ENCODE results near the gene PLCB1. TPM values are rescaled to one million over a fixed set of nuclear protein-coding genes. Genes with fewer than 3 reads are reported as not detected.

PLCB1 gene
- total and polyA plus RNA-seq, 7 donors: 1.5 to 10.7 (median 4.2) TPM

- Histone ChIP-seq H3K36me3 (ENCODE audit: insufficient read depth in 1 of 2, low read depth in 1 of 2) (peaks cover 0 to 7% of the 10 kb centered on the region in 2 donors), H3K27ac (no peak overlapping the region), H3K27me3 (ENCODE audit: insufficient read depth in 3 of 3, low read length in 2 of 3) (no peaks in the 10 kb centered on the region), H3K4me3 (no peak overlapping the region), H3K9me3 (no peaks in the 10 kb centered on the region), H3K4me1 (no peaks in the 10 kb centered on the region)
- intact Hi-C loops (cut with DNase I): no loop called here
- no peak for TF ChIP-seq CTCF (IDR thresholded peaks at IDR 0.05)
- no peak for ATAC-seq
- 90 to 99% (median 96%) methylated on average over 2 of the region's 2 CpGs for WGBS, 3 donors
- no peak for DNase-seq
These were observed 656.2 kb downstream of the PLCB1 start for GRCh38 chr20:8788275-8788674.

- Histone ChIP-seq H3K9me3 (no peaks in the 10 kb centered on the region), H3K27ac (no peak overlapping the region), H3K4me1 (no peaks in the 10 kb centered on the region), H3K27me3 (ENCODE audit: insufficient read depth in 3 of 3, low read length in 2 of 3) (no peaks in the 10 kb centered on the region), H3K4me3 (no peak overlapping the region), H3K36me3 (ENCODE audit: insufficient read depth in 1 of 2, low read depth in 1 of 2) (peaks cover 0 to 7% of the 10 kb centered on the region in 2 donors)
- intact Hi-C loops (cut with DNase I): no loop called here
- TF ChIP-seq CTCF (IDR thresholded peaks at IDR 0.05): no peak
- DNase-seq: no peak
- no peak for ATAC-seq
These were observed 656.8 kb downstream of the PLCB1 start for GRCh38 chr20:8788831-8789230.

- Histone ChIP-seq H3K27me3 (ENCODE audit: insufficient read depth in 3 of 3, low read length in 2 of 3) (no peaks in the 10 kb centered on the region), H3K27ac (no peak overlapping the region), H3K36me3 (ENCODE audit: insufficient read depth in 1 of 2, low read depth in 1 of 2) (peaks cover 0 to 7% of the 10 kb centered on the region in 2 donors), H3K4me1 (no peaks in the 10 kb centered on the region), H3K9me3 (no peaks in the 10 kb centered on the region), H3K4me3 (no peak overlapping the region)
- no peak for DNase-seq
- peak; percentile 92 for TF ChIP-seq CTCF (IDR thresholded peaks at IDR 0.05)
- intact Hi-C loops (cut with DNase I): loop anchor here in 1 of 2 donors (5.0 kb wide), 1 partner anchor 567 kb away; no protein-coding TSS in a partner anchor
- ATAC-seq: no peak
- 55 to 64% (median 62%) methylated on average over 5 of the region's 5 CpGs for WGBS, 3 donors
These were observed 658.5 kb downstream of the PLCB1 start for GRCh38 chr20:8790442-8791074.

- no peak for TF ChIP-seq CTCF (IDR thresholded peaks at IDR 0.05)
- intact Hi-C loops (cut with DNase I): no loop called here
- no peak for ATAC-seq
These were observed 663.3 kb downstream of the PLCB1 start for GRCh38 chr20:8795404-8795803.

More at GRCh38 chr20:8795404-8795803, 663.3 kb downstream of the PLCB1 start:
- Histone ChIP-seq H3K9me3 (no peaks in the 10 kb centered on the region), H3K4me3 (no peak overlapping the region), H3K4me1 (no peaks in the 10 kb centered on the region), H3K27me3 (ENCODE audit: insufficient read depth in 3 of 3, low read length in 2 of 3) (no peaks in the 10 kb centered on the region), H3K36me3 (ENCODE audit: insufficient read depth in 1 of 2, low read depth in 1 of 2) (peaks cover 0 to 7% of the 10 kb centered on the region in 2 donors), H3K27ac (no peak overlapping the region)
- 77 to 85% (median 83%) methylated on average over 6 of the region's 6 CpGs for WGBS, 3 donors
- DNase-seq: no peak
